Measurements from ENCODE around the gene SVOP.

- TF ChIP-seq, protein P1, sequence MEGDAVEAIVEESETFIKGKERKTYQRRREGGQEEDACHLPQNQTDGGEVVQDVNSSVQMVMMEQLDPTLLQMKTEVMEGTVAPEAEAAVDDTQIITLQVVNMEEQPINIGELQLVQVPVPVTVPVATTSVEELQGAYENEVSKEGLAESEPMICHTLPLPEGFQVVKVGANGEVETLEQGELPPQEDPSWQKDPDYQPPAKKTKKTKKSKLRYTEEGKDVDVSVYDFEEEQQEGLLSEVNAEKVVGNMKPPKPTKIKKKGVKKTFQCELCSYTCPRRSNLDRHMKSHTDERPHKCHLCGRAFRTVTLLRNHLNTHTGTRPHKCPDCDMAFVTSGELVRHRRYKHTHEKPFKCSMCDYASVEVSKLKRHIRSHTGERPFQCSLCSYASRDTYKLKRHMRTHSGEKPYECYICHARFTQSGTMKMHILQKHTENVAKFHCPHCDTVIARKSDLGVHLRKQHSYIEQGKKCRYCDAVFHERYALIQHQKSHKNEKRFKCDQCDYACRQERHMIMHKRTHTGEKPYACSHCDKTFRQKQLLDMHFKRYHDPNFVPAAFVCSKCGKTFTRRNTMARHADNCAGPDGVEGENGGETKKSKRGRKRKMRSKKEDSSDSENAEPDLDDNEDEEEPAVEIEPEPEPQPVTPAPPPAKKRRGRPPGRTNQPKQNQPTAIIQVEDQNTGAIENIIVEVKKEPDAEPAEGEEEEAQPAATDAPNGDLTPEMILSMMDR (IDR thresholded peaks at IDR 0.05; ENCODE audit: borderline replicate concordance, extremely low read depth, low read length, poor library complexity, severe bottlenecking) = no peak
- no peak for TF ChIP-seq EZH2 (IDR thresholded peaks at IDR 0.05; ENCODE audit: borderline replicate concordance, low read depth, low read length, severe bottlenecking)
These were observed 102.7 kb downstream of the SVOP start for GRCh38 chr12:108918206-108918605.

Data from DND-41 (cell line).